Measurements from ENCODE around the gene CREB3L2. TPM values are rescaled to one million over a fixed set of nuclear protein-coding genes. Genes with fewer than 3 reads are reported as not detected.

Gene CREB3L2
- polyA plus RNA-seq, 1 experiment = 57.8 TPM

DNA sequence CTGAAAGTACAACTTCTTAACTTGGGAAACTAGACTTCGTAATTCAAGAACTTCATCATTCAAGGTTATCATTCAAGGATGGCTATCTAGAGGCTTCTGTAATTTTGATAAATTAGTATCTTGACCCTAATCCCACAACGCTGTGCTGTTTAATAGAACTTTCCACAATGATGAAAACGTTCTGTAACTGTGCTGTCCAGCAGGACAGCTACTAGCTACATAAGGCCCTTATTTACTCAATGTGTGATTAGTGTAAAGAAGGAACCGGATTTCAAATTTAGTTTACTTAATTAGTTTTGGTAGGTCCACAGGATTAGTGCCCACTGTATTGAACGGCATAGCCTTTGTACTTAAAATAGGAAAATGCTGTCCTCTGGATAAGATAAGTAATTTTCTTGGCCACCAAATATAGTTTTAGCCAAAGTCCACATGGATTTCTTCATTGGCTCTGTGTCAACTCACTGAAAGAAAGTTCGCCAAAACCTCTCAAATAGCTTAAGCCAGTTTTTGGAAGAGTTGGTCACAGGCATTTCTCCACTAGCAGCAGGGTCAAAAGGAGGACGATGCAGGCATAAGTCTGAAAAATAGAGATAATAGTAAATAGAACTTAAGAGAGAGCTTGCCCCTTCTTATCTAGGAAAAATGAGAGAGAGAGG lies 172.4 kb downstream of the CREB3L2 start:
- Histone ChIP-seq H3K9me3 (ENCODE audit: control insufficient read depth, insufficient read depth, low read length) (peaks cover 17% of the 10 kb centered on the region; the same call in 1 of the 2 replicates), H3K27me3 (ENCODE audit: control insufficient read depth, insufficient read depth, low read length) (no peaks in the 10 kb centered on the region), H3K27ac (ENCODE audit: low read depth, low read length) (no peak overlapping the region), H3K4me3 (ENCODE audit: low read depth, low read length) (no peak overlapping the region)
- POLR2A ChIA-PET = no interaction called here
- TF ChIP-seq, protein P1, sequence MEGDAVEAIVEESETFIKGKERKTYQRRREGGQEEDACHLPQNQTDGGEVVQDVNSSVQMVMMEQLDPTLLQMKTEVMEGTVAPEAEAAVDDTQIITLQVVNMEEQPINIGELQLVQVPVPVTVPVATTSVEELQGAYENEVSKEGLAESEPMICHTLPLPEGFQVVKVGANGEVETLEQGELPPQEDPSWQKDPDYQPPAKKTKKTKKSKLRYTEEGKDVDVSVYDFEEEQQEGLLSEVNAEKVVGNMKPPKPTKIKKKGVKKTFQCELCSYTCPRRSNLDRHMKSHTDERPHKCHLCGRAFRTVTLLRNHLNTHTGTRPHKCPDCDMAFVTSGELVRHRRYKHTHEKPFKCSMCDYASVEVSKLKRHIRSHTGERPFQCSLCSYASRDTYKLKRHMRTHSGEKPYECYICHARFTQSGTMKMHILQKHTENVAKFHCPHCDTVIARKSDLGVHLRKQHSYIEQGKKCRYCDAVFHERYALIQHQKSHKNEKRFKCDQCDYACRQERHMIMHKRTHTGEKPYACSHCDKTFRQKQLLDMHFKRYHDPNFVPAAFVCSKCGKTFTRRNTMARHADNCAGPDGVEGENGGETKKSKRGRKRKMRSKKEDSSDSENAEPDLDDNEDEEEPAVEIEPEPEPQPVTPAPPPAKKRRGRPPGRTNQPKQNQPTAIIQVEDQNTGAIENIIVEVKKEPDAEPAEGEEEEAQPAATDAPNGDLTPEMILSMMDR (IDR thresholded peaks at IDR 0.05; ENCODE audit: low read depth, low read length) = no peak
- CTCF ChIA-PET = interaction anchor here (1.9 kb wide), 1 partner anchor 203 kb away, joined by 4 read pairs; no protein-coding TSS in a partner anchor
- DNase-seq (ENCODE audit: low read depth, low spot score) = no peak

- ChIA-PET CTCF (interaction anchor here (1.9 kb wide), 1 partner anchor 202 kb away, joined by 4 read pairs; no protein-coding TSS in a partner anchor), POLR2A (no interaction called here)
- no peak for DNase-seq (ENCODE audit: low read depth, low spot score)
- TF ChIP-seq, protein P1 (IDR thresholded peaks at IDR 0.05; ENCODE audit: low read depth, low read length) = no peak
- H3K27ac ChIP-seq (ENCODE audit: low read depth, low read length) = no peak overlapping the region
- H3K27me3 ChIP-seq (ENCODE audit: control insufficient read depth, insufficient read depth, low read length) = no peaks in the 10 kb centered on the region
- no peak overlapping the region for H3K4me3 ChIP-seq (ENCODE audit: low read depth, low read length)
- H3K9me3 ChIP-seq (ENCODE audit: control insufficient read depth, insufficient read depth, low read length) = peaks cover 13% of the 10 kb centered on the region; the same call in 1 of the 2 replicates
Observed at GRCh38 chr7:137828456-137828855, 173.4 kb downstream of the CREB3L2 start.

- H3K27me3 ChIP-seq (ENCODE audit: control insufficient read depth, insufficient read depth, low read length) = no peaks in the 10 kb centered on the region
- no peak overlapping the region for H3K4me3 ChIP-seq (ENCODE audit: low read depth, low read length)
- no peak overlapping the region for H3K27ac ChIP-seq (ENCODE audit: low read depth, low read length)
- ChIA-PET CTCF (interaction anchor here (1.0 to 1.1 kb wide), 2 partner anchors 8 to 169 kb away, joined by 3 read pairs; no protein-coding TSS in a partner anchor), POLR2A (interaction anchor here (1.0 kb wide), 1 partner anchor 158 kb away, joined by 6 read pairs; no protein-coding TSS in a partner anchor)
- H3K9me3 ChIP-seq (ENCODE audit: control insufficient read depth, insufficient read depth, low read length) = no peaks in the 10 kb centered on the region
- TF ChIP-seq, protein P1 (IDR thresholded peaks at IDR 0.05; ENCODE audit: low read depth, low read length) = no peak
- no peak for DNase-seq (ENCODE audit: low read depth, low spot score)
Observed at GRCh38 chr7:137825489-137825888, 176.4 kb downstream of the CREB3L2 start.

Other genes starting within 250 kb of the CREB3L2 start
- 3.1 TPM in 2 replicates for gene DGKI, start 155.1 kb downstream of the CREB3L2 start, polyA plus RNA-seq (2011; rRNA removed)
- gene AKR1D1, start 74.4 kb upstream of the CREB3L2 start, polyA plus RNA-seq (2011; rRNA removed) = not detected in 2 replicates

Data from AG04450 (cell line).